AG04450 (cell line): ENCODE results near the gene TTC9C. TPM values are rescaled to one million over a fixed set of nuclear protein-coding genes. Genes with fewer than 3 reads are reported as not detected.
"Not testable (repeated sequence)": the region's sequence is repeated elsewhere in the genome, so short reads cannot be mapped to it uniquely, and the experiment has no call there.

Experiments
- CTCF ChIA-PET: fragments of 300-600, 350-600 bp; formaldehyde crosslinking; extraction: SDS; loops from one replicate; lab custom pipeline; 2022; ENCODE audit warnings: antibody characterized with exemption, inconsistent platforms; lab: Charles Lee
- POLR2A ChIA-PET: fragments of 350-600 bp; formaldehyde crosslinking; extraction: SDS; loops from one replicate; lab custom pipeline; 2021; ENCODE audit warnings: antibody characterized with exemption, inconsistent platforms; lab: Yijun Ruan, JAX
- DNase-seq: peaks from one replicate; pipeline ENCODE4 v3.0.0-alpha.2; 2011; ENCODE audit warnings: low read depth, low spot score
- H3K27ac ChIP-seq: one replicate; pipeline ENCODE4 v1.5.1; 2012; ENCODE audit warnings: low read depth, low read length, control low read depth
- H3K27me3 ChIP-seq: one replicate; pipeline ENCODE4 v1.6.0; 2012; ENCODE audit warnings: low read length; ENCODE audit not compliant: control insufficient read depth, insufficient read depth
- H3K4me3 ChIP-seq: 2 replicates; pipeline ENCODE4 v1.5.1; 2011; ENCODE audit warnings: mild to moderate bottlenecking, low read depth, low read length, control low read depth
- H3K9me3 ChIP-seq: 2 replicates; pipeline ENCODE4 v1.5.1; 2012; ENCODE audit warnings: low read length; ENCODE audit not compliant: control insufficient read depth, insufficient read depth
- CTCF ChIP-seq: IDR thresholded peaks from 2 replicates; pipeline ENCODE4 v1.5.1; 2011; ENCODE audit warnings: low read depth, low read length, control low read depth, inconsistent platforms
- polyA plus RNA-seq: library from polyadenylated mRNA; depleted of rRNA; stranded (reverse); fragments of >200 nt; gene quantifications from 2 replicates; pipeline ENCODE4 v1.2.3, GENCODE V29; 2011

The TTC9C gene
- polyA plus RNA-seq, 1 experiment: 32.5 TPM

GRCh38 chr11:62694455-62695167 lies 33.7 kb upstream of the TTC9C start:
- ChIA-PET POLR2A (interaction anchor here (0.6 to 2.7 kb wide), 7 partner anchors 11 to 73 kb away, joined by 3 to 21 read pairs (median 4); partner anchors contain the start of genes B3GAT3, C11orf98, CSKMT and HNRNPUL2), CTCF (interaction anchor here (0.7 to 4.3 kb wide), 15 partner anchors 9 to 319 kb away, joined by 3 to 36 read pairs (median 5); partner anchors contain the start of genes C11orf98 and CSKMT)
- DNase-seq: peak; percentile 55
- H3K4me3 ChIP-seq: no peak overlapping the region
- H3K27ac ChIP-seq: no peak overlapping the region
- peak; percentile 90 for TF ChIP-seq CTCF
- H3K27me3 ChIP-seq: no peaks in the 10 kb centered on the region
- H3K9me3 ChIP-seq: no peaks in the 10 kb centered on the region

- no peak for TF ChIP-seq CTCF
- Histone ChIP-seq H3K9me3 (no peaks in the 10 kb centered on the region), H3K4me3 (no peak overlapping the region), H3K27me3 (no peaks in the 10 kb centered on the region), H3K27ac (no peak overlapping the region)
- DNase-seq: no peak
- CTCF ChIA-PET: interaction anchor here (2.8 kb wide), 1 partner anchor 8 kb away, joined by 22 read pairs; no protein-coding TSS in a partner anchor
- POLR2A ChIA-PET: interaction anchor here (0.6 kb wide), 1 partner anchor 153 kb away, joined by 3 read pairs; no protein-coding TSS in a partner anchor
Observed at GRCh38 chr11:62702246-62702645, 26.0 kb upstream of the TTC9C start.

GRCh38 chr11:62703921-62704320 lies 24.4 kb upstream of the TTC9C start:
- H3K27ac ChIP-seq, H3K27me3 ChIP-seq, DNase-seq, H3K4me3 ChIP-seq, POLR2A ChIA-PET, H3K9me3 ChIP-seq: not testable (repeated sequence)
- CTCF ChIA-PET: interaction anchor here (0.6 to 2.8 kb wide), 4 partner anchors 10 to 158 kb away, joined by 3 to 22 read pairs (median 4); no protein-coding TSS in a partner anchor

GRCh38 chr11:62705413-62705812 lies 22.9 kb upstream of the TTC9C start:
- ChIA-PET CTCF (interaction anchor here (1.1 to 2.1 kb wide), 5 partner anchors 9 to 311 kb away, joined by 3 to 14 read pairs (median 3); partner anchors contain the start of genes HNRNPUL2 and TTC9C), POLR2A (interaction anchor here (0.6 to 2.1 kb wide), 10 partner anchors 13 to 322 kb away, joined by 3 to 26 read pairs (median 5); partner anchors contain the start of genes C11orf98, CSKMT, EEF1G and HNRNPUL2)
- no peak for TF ChIP-seq CTCF
- H3K9me3 ChIP-seq: no peaks in the 10 kb centered on the region
- H3K4me3 ChIP-seq: peak overlapping the region; percentile 76
- no peaks in the 10 kb centered on the region for H3K27me3 ChIP-seq
- H3K27ac ChIP-seq: peak overlapping the region; percentile 86
- DNase-seq: no peak

- ChIA-PET CTCF (interaction anchor here (1.1 to 2.1 kb wide), 5 partner anchors 10 to 312 kb away, joined by 3 to 14 read pairs (median 3); partner anchors contain the start of genes HNRNPUL2 and TTC9C), POLR2A (interaction anchor here (0.6 to 2.1 kb wide), 16 partner anchors 9 to 323 kb away, joined by 3 to 26 read pairs (median 4); partner anchors contain the start of genes C11orf98, CSKMT, EEF1G and HNRNPUL2)
- H3K27ac ChIP-seq: peak overlapping the region; percentile 86
- DNase-seq: peak; percentile 79
- no peak for TF ChIP-seq CTCF
- no peaks in the 10 kb centered on the region for H3K9me3 ChIP-seq
- H3K4me3 ChIP-seq: peak overlapping the region; percentile 76
- no peaks in the 10 kb centered on the region for H3K27me3 ChIP-seq
Observed at GRCh38 chr11:62705880-62706849, 22.1 kb upstream of the TTC9C start.
